Measurements from ENCODE around the gene PDZD7.

GRCh38 chr10:100983868-100984671 lies 46.9 kb downstream of the PDZD7 start:
- TF ChIP-seq, protein P1, sequence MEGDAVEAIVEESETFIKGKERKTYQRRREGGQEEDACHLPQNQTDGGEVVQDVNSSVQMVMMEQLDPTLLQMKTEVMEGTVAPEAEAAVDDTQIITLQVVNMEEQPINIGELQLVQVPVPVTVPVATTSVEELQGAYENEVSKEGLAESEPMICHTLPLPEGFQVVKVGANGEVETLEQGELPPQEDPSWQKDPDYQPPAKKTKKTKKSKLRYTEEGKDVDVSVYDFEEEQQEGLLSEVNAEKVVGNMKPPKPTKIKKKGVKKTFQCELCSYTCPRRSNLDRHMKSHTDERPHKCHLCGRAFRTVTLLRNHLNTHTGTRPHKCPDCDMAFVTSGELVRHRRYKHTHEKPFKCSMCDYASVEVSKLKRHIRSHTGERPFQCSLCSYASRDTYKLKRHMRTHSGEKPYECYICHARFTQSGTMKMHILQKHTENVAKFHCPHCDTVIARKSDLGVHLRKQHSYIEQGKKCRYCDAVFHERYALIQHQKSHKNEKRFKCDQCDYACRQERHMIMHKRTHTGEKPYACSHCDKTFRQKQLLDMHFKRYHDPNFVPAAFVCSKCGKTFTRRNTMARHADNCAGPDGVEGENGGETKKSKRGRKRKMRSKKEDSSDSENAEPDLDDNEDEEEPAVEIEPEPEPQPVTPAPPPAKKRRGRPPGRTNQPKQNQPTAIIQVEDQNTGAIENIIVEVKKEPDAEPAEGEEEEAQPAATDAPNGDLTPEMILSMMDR (IDR thresholded peaks at IDR 0.05) = no peak
- no peak for TF ChIP-seq POLR2A (IDR thresholded peaks at IDR 0.05)
